A673 (cell line): ENCODE measurements around the gene SOX6.

Experiments
- CTCF ChIP-seq: fragments of 300-800, 200-600 bp; sonication (generic); conservative IDR thresholded peaks from 2 replicates; pipeline ENCODE4 v1.5.1; 2017; ENCODE audit warnings: low read depth, mild to moderate bottlenecking, antibody characterized with exemption, low read length, moderate library complexity, mixed read lengths
- EZH2 ChIP-seq: fragments of 200-600 bp; sonication (generic); IDR thresholded peaks from 2 replicates; pipeline ENCODE4 v1.6.1; 2017; ENCODE audit warnings: borderline replicate concordance, low read depth, mild to moderate bottlenecking, mixed read lengths, antibody characterized with exemption, low read length; ENCODE audit not compliant: poor library complexity, severe bottlenecking

GRCh38 chr11:16148301-16148931 is 207.9 kb downstream of the SOX6 start:
- no peak for TF ChIP-seq CTCF
- no peak for TF ChIP-seq EZH2
